IPS-11a (cell line): ENCODE data around the gene NELFB.
A peak's percentile ranks its signal among the peaks of the same experiment; 100 is the strongest.

Source experiments
- H3K4me3 ChIP-seq: one replicate; pipeline ENCODE4 v1.5.1; 2013; ENCODE audit warnings: low read depth, low read length, control low read depth

The NELFB gene

GRCh38 chr9:137254624-137255447 lies at the start of gene NELFB:
Gene NELFB (plus strand): TSS chr9:137255327.
- H3K4me3 ChIP-seq = peak within 1 kb of the TSS; percentile 94

- H3K4me3 ChIP-seq = no peak overlapping the region
Measured at GRCh38 chr9:137206602-137207001, 48.5 kb upstream of the NELFB start.

- H3K4me3 ChIP-seq = no peak overlapping the region
Measured at GRCh38 chr9:137211532-137211931, 43.6 kb upstream of the NELFB start.

GRCh38 chr9:137212520-137212919 lies 42.6 kb upstream of the NELFB start:
- H3K4me3 ChIP-seq = no peak overlapping the region

DNA sequence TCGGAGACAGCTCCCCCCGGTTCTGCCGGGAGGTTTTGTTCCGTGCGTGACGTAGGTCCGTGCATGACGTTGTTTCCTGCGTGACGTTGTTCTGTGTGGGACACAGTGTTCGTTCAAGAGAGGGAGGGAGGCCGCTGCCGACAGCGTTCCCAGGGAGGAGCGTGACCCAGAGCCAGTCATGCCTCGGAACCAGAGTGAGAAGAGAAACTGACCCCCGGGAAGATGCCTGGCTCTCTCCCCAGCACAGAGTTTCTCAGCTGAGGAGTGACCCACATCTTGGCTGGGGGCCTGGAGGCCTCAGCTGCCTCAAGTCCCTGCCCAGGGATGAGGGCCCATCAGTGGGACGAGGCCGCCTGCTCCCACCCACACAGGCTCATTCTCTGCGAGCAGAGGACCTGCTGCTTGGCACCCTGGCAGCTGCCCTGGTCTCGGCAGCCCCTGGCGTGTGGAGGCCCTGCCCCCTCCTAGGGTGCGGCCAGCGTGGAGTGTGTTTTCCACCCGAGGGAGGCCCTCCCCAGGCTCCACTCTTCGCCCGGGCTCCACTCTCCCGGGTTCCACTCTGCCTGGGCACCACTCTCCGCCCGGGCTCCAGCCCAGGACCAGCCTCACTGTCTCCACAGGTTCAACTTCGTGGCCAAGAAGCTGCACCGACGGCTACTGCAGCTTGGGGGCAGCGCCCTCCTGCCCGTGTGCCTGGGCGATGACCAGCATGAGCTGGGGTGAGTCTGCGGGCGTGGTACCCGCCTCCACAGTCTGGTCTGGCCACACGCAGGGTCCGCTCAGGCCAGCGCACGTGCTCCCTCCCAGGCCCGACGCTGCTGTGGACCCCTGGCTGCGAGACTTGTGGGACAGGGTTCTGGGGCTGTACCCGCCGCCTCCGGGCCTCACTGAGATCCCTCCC lies 41.7 kb upstream of the NELFB start:
- no peak overlapping the region for H3K4me3 ChIP-seq

GRCh38 chr9:137214620-137215019 lies 40.5 kb upstream of the NELFB start:
- H3K4me3 ChIP-seq = no peak overlapping the region

GRCh38 chr9:137215196-137215986 lies 39.7 kb upstream of the NELFB start:
- no peak overlapping the region for H3K4me3 ChIP-seq

DNA sequence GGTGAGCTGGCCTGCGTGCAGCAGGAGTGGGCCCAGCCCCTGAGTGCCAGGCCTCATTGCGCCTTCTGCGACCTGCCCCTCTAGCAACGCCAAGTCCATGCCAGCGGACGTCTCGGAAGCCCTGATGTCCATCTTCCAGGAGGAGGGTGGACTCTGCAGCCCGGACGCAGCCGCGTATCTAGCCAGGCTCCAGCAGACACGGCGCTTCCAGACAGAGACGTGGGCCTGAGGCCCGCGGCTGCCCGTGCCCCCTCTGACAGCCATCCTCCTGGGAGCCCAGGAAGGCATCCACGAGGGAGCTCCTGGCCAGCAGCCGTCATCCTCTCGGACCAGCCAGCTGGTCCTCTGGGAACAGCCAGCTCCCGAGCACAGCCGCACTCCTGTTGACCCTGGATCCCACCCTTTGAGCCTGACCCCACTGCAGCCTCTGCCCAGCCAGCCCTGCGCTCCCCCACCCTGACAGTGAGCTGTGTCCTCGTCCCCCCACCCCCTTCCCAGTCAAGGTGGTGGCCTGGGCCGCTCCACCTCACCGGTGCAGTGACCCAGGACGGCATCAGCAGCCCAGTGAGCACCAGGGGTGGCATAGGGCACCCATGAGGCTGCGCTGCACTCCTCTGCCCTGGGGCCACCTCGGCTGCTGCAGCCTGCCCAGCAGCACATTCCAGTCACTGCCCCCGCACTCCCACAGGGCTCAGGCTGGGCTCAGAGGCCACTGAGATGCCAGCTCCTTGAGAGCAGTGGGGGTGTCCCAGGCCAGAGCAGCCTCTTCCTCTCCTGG lies 38.8 kb upstream of the NELFB start:
- H3K4me3 ChIP-seq = no peak overlapping the region

- H3K4me3 ChIP-seq = no peak overlapping the region
Measured at GRCh38 chr9:137217276-137218211, 37.6 kb upstream of the NELFB start.

DNA sequence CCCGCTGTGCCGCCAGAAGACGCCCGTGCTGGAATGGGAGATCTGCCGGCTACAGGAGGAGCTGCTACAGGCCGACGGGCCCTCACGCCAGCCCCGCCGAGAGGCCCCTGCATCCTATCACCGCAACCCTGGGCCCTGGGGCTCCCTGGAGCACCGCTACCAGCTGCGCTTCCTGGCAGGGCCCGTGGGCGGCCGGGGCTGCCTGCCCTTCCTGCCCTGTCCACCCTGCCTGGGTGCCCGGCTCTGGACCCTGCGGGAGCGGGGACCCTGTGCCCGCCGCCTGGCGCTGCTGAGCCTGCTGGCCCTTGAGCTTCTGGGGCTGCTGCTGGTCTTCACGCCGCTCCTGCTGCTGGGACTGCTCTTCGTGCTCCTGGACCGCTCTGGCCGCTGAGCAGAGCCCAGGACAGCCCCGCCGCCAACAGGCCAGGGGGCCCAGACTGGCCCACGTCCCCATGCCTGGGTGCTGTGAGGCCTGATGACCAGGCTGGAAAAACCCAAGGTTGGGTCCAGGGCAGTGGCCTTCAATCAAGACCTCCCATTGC lies 36.8 kb upstream of the NELFB start:
- H3K4me3 ChIP-seq = no peak overlapping the region

- H3K4me3 ChIP-seq = no peak overlapping the region
Measured at GRCh38 chr9:137218754-137219271, 36.3 kb upstream of the NELFB start.

DNA sequence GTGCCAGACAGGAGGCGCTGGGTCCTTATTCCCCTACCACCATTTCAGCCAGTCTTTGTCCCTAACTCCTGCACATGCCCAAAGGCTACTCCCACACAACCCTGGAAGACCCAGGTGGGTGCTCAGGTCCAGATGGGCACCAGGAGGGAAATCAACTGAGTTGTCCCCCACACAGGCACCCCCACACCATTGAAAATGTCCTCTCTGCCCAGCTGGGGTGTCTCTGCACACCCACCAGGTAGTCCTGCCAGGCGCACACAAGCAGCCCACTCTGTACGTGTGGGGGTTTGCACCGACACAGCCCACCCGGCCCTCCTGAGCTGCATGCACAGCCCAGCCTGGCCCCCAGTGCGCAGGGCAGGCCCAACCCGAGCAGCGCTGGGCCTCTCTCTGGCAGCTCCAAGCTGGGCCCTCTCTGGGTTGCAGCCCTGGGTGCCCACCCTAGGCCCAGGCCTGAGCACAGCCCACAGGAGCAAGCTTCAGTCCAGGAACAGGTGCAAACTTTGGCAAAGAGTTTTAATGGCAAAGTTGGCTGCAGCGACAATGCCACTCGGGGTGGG lies 35.3 kb upstream of the NELFB start:
- H3K4me3 ChIP-seq = no peak overlapping the region

- H3K4me3 ChIP-seq = no peak overlapping the region
Measured at GRCh38 chr9:137220317-137221094, 34.6 kb upstream of the NELFB start.

DNA sequence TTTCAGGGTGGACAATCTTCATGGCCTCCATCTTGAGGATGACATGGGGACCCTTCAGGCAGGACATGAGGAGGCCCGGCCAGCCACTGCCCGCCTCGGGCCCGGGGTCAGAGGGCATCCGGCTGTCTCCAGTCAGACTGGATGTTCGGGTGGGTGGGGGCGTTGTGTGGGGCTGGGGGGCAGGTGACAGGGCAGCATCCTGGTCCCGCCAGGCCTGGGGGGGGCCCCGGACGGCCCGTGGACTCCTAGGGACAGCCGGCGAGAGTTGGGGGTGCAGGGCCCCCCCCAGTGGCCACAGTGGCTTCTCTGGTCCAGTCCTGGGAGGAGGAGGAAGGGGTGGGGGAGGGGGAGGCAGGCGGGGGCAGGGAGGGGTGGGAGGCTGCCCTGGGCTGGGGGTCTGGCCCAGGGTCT lies 34.0 kb upstream of the NELFB start:
- H3K4me3 ChIP-seq = no peak overlapping the region

DNA sequence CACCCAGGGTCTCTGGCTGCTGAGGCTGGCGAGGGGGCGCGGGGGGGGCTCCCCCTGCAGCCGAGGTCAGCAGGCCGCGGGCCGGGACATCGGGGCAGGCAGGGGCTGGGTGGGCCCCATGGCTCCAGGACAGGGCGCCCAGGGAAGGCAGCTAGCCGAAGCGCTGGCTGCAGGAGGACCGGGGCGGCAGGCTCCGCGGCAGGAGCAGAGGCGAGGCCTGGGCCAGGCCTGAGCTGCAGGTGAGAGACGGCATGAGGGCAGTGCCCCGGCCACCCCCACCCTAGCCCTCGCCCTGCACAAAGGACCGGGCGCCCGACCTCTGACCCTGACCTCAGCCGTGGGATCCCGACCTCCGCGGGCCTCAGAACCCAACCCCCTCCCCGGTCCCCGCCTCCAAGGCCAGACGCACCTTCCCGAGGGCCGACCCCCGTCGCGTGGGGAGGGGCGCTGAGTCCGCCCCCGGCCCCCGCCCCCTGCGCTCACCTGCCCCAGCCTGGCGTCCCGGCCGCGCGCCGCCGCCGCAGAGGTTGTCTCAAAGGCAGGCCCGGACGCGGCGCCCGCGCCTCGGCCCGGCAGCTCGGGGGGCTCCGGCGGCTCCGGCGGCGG lies 33.5 kb upstream of the NELFB start:
- peak overlapping the region; percentile 24 for H3K4me3 ChIP-seq

GRCh38 chr9:137222190-137223077 lies 32.7 kb upstream of the NELFB start, which contains the start of gene RNF208:
Gene RNF208 (minus strand): TSS chr9:137222240. CDS start chr9:137221212, 1,028 bp downstream.
- peak within 1 kb of the TSS; percentile 24 for H3K4me3 ChIP-seq
